Measurements from ENCODE around the gene KREMEN1.

DNA sequence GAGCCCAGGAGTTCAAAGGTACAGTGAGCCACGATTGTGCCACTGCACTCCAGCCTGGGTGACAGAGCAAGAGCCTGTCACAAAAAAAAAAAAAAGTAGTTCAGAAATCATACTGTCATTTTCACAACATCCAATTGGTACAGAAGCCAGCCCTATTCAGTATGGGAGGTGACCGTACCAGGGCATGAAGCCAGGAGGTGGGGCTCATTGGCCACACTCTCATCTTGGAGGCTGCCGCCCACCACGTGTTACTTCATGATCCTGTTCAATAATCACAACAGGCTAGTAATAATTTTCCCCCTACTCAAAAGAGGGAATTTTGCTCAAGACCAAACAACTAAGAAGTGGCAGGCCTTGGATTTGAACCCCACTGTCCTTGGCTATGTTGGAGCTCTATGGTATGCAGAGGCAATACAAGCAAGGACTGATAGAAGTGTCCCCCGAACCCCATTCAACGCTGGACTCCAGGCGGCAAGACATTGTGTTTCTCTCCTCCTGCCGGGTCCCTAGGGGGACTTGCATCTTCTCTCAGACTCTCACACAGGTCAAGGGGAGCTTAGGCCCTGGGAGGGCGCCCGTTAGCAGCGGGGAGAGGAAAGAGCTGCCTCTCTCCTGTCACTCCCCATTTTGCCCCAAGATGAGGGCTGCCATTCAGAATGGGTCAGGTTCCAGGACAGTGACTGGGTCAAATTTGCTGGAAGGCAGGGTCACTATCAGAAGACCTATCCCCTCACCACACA lies 92.7 kb downstream of the KREMEN1 start:
- TF ChIP-seq, protein P1, sequence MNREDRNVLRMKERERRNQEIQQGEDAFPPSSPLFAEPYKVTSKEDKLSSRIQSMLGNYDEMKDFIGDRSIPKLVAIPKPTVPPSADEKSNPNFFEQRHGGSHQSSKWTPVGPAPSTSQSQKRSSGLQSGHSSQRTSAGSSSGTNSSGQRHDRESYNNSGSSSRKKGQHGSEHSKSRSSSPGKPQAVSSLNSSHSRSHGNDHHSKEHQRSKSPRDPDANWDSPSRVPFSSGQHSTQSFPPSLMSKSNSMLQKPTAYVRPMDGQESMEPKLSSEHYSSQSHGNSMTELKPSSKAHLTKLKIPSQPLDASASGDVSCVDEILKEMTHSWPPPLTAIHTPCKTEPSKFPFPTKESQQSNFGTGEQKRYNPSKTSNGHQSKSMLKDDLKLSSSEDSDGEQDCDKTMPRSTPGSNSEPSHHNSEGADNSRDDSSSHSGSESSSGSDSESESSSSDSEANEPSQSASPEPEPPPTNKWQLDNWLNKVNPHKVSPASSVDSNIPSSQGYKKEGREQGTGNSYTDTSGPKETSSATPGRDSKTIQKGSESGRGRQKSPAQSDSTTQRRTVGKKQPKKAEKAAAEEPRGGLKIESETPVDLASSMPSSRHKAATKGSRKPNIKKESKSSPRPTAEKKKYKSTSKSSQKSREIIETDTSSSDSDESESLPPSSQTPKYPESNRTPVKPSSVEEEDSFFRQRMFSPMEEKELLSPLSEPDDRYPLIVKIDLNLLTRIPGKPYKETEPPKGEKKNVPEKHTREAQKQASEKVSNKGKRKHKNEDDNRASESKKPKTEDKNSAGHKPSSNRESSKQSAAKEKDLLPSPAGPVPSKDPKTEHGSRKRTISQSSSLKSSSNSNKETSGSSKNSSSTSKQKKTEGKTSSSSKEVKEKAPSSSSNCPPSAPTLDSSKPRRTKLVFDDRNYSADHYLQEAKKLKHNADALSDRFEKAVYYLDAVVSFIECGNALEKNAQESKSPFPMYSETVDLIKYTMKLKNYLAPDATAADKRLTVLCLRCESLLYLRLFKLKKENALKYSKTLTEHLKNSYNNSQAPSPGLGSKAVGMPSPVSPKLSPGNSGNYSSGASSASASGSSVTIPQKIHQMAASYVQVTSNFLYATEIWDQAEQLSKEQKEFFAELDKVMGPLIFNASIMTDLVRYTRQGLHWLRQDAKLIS (CRISPR knock-in tag; IDR thresholded peaks at IDR 0.05; ENCODE audit: borderline replicate concordance) = no peak
- TF ChIP-seq CTCF (IDR thresholded peaks at IDR 0.05) (no peak), TP53 (CRISPR knock-in tag; IDR thresholded peaks at IDR 0.05) (no peak), NFYB (CRISPR knock-in tag; conservative IDR thresholded peaks at IDR 0.05; ENCODE audit: low read depth) (no peak), SMAD4 (CRISPR knock-in tag; IDR thresholded peaks at IDR 0.05) (no peak), ZNF121 (CRISPR knock-in tag; IDR thresholded peaks at IDR 0.05) (no peak)

Data from WTC11 (cell line).